GM12878 (cell line): ENCODE results near the gene FAM47E. TPM values are rescaled to one million over a fixed set of nuclear protein-coding genes. Genes with fewer than 3 reads are reported as not detected.

Experiments
- RAD51 ChIP-seq: fragments of 450-650 bp; IDR thresholded peaks from 2 replicates; pipeline ENCODE4 v1.6.1; 2016; ENCODE audit warnings: moderate library complexity, mild to moderate bottlenecking, inconsistent platforms
- SRF ChIP-seq, 2 experiments: IDR thresholded peaks; 2 replicates each; pipeline ENCODE4 v1.6.1; 2011; ENCODE audit warnings: low read depth in 2 of 2, low read length in 2 of 2, mild to moderate bottlenecking in 1 of 2, moderate library complexity in 1 of 2
- ZZZ3 ChIP-seq: IDR thresholded peaks from 2 replicates; pipeline ENCODE4 v1.6.1; 2011; ENCODE audit warnings: low read depth; ENCODE audit not compliant: control insufficient read depth, insufficient read length
- polyA plus RNA-seq, 11 experiments: library from polyadenylated mRNA; depleted of rRNA in 4 of 11; unstranded in 6 of 11; stranded (reverse) in 5 of 11; fragments of >200 nt; fragmentation: Nextera tagmentation in 4 of 11; fragmentation: Illumina TruSeq in 1 of 11; extraction: Ambion mirVana in 4 of 11; extraction: Trizol in 1 of 11; gene quantifications; 1 replicate in 1 of 11; 2 replicates in 10 of 11; pipeline versions ENCODE4 v1.2.1 to v1.2.3, GENCODE V29; 2011 to 2016; ENCODE audit warnings: inconsistent platforms in 2 of 11, missing spikeins in 2 of 11, low read depth in 1 of 11
- total RNA-seq, 4 experiments: library from RNA; depleted of rRNA in 3 of 4; stranded (reverse); fragments of >200 nt in 3 of 4; fragmentation: Illumina TruSeq in 1 of 4; extraction: Trizol in 1 of 4; gene quantifications; 2 replicates each; pipeline versions ENCODE4 v1.2.1 to v1.2.3, GENCODE V29; 2013 to 2021
- TF ChIP-seq, protein P1 (sequence below): IDR thresholded peaks from 2 replicates; pipeline ENCODE4 v1.6.1; 2012; ENCODE audit warnings: low read length, inconsistent platforms
- TF ChIP-seq, protein P2 (sequence below): fragments of 450-650 bp; formaldehyde crosslinking; IDR thresholded peaks from 2 replicates; pipeline ENCODE4 v1.4.0; 2020; ENCODE audit warnings: mild to moderate bottlenecking, moderate library complexity
- TF ChIP-seq, protein P3 (sequence below): IDR thresholded peaks from 2 replicates; pipeline ENCODE4 v1.6.1; 2012; ENCODE audit warnings: low read depth, low read length, improper control_type of control experiment
- TF ChIP-seq, protein P4 (sequence below): fragments of 450-650 bp; IDR thresholded peaks from 2 replicates; pipeline ENCODE4 v1.6.1; 2017; ENCODE audit warnings: mild to moderate bottlenecking, moderate library complexity

FAM47E gene
- total and polyA plus RNA-seq, 10 of the 15 experiments (the other 5 are each of a cell fraction or from before 2014, with no cell fraction given), result 0.03 TPM; not detected in 9

DNA sequence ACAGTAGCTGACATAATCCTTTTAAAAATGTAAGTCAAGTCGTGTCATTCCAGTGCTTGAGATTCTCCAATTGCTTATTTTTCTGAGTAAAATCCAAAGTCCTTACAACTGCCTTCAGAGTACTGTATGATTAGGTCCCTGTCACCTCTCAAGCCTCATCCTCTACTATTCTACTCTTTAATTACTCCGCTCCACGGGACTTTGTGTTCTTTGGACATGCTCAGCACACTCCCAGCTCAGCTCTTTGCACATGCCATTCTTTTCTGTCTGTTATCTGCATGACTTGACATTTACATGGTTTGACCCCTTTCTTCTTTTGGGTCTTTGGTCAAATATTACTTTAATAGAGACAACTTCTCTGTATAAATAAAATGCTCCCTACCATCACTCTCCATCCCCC lies 15.1 kb downstream of the FAM47E start (continued):
- TF ChIP-seq, protein P1, sequence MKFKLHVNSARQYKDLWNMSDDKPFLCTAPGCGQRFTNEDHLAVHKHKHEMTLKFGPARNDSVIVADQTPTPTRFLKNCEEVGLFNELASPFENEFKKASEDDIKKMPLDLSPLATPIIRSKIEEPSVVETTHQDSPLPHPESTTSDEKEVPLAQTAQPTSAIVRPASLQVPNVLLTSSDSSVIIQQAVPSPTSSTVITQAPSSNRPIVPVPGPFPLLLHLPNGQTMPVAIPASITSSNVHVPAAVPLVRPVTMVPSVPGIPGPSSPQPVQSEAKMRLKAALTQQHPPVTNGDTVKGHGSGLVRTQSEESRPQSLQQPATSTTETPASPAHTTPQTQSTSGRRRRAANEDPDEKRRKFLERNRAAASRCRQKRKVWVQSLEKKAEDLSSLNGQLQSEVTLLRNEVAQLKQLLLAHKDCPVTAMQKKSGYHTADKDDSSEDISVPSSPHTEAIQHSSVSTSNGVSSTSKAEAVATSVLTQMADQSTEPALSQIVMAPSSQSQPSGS, result no peak
- TF ChIP-seq, protein P2, sequence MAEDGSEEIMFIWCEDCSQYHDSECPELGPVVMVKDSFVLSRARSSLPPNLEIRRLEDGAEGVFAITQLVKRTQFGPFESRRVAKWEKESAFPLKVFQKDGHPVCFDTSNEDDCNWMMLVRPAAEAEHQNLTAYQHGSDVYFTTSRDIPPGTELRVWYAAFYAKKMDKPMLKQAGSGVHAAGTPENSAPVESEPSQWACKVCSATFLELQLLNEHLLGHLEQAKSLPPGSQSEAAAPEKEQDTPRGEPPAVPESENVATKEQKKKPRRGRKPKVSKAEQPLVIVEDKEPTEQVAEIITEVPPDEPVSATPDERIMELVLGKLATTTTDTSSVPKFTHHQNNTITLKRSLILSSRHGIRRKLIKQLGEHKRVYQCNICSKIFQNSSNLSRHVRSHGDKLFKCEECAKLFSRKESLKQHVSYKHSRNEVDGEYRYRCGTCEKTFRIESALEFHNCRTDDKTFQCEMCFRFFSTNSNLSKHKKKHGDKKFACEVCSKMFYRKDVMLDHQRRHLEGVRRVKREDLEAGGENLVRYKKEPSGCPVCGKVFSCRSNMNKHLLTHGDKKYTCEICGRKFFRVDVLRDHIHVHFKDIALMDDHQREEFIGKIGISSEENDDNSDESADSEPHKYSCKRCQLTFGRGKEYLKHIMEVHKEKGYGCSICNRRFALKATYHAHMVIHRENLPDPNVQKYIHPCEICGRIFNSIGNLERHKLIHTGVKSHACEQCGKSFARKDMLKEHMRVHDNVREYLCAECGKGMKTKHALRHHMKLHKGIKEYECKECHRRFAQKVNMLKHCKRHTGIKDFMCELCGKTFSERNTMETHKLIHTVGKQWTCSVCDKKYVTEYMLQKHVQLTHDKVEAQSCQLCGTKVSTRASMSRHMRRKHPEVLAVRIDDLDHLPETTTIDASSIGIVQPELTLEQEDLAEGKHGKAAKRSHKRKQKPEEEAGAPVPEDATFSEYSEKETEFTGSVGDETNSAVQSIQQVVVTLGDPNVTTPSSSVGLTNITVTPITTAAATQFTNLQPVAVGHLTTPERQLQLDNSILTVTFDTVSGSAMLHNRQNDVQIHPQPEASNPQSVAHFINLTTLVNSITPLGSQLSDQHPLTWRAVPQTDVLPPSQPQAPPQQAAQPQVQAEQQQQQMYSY (CRISPR knock-in tag), result no peak
- TF ChIP-seq RAD51, result no peak
- no peak for TF ChIP-seq ZZZ3
- TF ChIP-seq, protein P3, sequence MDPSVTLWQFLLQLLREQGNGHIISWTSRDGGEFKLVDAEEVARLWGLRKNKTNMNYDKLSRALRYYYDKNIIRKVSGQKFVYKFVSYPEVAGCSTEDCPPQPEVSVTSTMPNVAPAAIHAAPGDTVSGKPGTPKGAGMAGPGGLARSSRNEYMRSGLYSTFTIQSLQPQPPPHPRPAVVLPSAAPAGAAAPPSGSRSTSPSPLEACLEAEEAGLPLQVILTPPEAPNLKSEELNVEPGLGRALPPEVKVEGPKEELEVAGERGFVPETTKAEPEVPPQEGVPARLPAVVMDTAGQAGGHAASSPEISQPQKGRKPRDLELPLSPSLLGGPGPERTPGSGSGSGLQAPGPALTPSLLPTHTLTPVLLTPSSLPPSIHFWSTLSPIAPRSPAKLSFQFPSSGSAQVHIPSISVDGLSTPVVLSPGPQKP, result no peak
- TF ChIP-seq, protein P4, sequence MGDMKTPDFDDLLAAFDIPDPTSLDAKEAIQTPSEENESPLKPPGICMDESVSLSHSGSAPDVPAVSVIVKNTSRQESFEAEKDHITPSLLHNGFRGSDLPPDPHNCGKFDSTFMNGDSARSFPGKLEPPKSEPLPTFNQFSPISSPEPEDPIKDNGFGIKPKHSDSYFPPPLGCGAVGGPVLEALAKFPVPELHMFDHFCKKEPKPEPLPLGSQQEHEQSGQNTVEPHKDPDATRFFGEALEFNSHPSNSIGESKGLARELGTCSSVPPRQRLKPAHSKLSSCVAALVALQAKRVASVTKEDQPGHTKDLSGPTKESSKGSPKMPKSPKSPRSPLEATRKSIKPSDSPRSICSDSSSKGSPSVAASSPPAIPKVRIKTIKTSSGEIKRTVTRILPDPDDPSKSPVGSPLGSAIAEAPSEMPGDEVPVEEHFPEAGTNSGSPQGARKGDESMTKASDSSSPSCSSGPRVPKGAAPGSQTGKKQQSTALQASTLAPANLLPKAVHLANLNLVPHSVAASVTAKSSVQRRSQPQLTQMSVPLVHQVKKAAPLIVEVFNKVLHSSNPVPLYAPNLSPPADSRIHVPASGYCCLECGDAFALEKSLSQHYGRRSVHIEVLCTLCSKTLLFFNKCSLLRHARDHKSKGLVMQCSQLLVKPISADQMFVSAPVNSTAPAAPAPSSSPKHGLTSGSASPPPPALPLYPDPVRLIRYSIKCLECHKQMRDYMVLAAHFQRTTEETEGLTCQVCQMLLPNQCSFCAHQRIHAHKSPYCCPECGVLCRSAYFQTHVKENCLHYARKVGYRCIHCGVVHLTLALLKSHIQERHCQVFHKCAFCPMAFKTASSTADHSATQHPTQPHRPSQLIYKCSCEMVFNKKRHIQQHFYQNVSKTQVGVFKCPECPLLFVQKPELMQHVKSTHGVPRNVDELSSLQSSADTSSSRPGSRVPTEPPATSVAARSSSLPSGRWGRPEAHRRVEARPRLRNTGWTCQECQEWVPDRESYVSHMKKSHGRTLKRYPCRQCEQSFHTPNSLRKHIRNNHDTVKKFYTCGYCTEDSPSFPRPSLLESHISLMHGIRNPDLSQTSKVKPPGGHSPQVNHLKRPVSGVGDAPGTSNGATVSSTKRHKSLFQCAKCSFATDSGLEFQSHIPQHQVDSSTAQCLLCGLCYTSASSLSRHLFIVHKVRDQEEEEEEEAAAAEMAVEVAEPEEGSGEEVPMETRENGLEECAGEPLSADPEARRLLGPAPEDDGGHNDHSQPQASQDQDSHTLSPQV, result no peak
- TF ChIP-seq SRF (IDR thresholded peaks at IDR 0.05; ENCODE audit: low read depth in 2 of 2, low read length in 2 of 2), result no peak
- TF ChIP-seq, all 136 proteins: peak for 0
